Uterus (tissue), 4 donors: ENCODE data around the gene GPR155. TPM values are rescaled to one million over a fixed set of nuclear protein-coding genes. Genes with fewer than 3 reads are reported as not detected.

Experiments used
- DNase-seq, 2 donors: peaks; one replicate each; pipeline ENCODE4 v3.0.0-alpha.2; 2019 to 2020
- H3K27ac ChIP-seq, 2 donors: fragments of 200-600 bp; sonication (generic); 1 replicate in 1 of 2; 2 replicates in 1 of 2; pipeline ENCODE4 v1.5.1; 2016 to 2018
- H3K27me3 ChIP-seq, 2 donors: fragments of 200-600 bp; sonication (generic); one replicate each; pipeline ENCODE4 v1.5.1; 2018 to 2019; ENCODE audit warnings: control low read depth in 1 of 2
- H3K36me3 ChIP-seq, 2 donors: fragments of 200-600 bp; sonication (generic); one replicate each; pipeline ENCODE4 v1.5.1; 2019; ENCODE audit warnings: control low read depth in 1 of 2
- H3K4me1 ChIP-seq, 2 donors: fragments of 200-600 bp; sonication (generic); one replicate each; pipeline ENCODE4 v1.5.1; 2018 to 2019; ENCODE audit warnings: control low read depth in 1 of 2
- H3K4me3 ChIP-seq, 2 donors: fragments of 200-600 bp; sonication (generic); 1 replicate in 1 of 2; 2 replicates in 1 of 2; pipeline ENCODE4 v1.5.1; 2018 to 2019; ENCODE audit warnings: mild to moderate bottlenecking in 1 of 2
- H3K9me3 ChIP-seq, 2 donors: fragments of 200-600 bp; sonication (generic); one replicate each; pipeline ENCODE4 v1.5.1; 2019; ENCODE audit warnings: control low read depth in 1 of 2
- POLR2A ChIP-seq, 2 donors: fragments of 450-650 bp; IDR thresholded peaks; one replicate each; pipeline ENCODE4 v1.6.1; 2016; ENCODE audit warnings: antibody characterized with exemption in 2 of 2, mild to moderate bottlenecking in 1 of 2, moderate library complexity in 1 of 2
- intact Hi-C: fragments of 100-400 bp; cut with DNase I; formaldehyde crosslinking; loops from one replicate; pipeline ENCODE4 v1.15.1; 2023; ENCODE audit warnings: low total_unique reads
- total RNA-seq, 4 donors: library from RNA; depleted of rRNA in 3 of 4; stranded (reverse); fragments of >200 nt in 3 of 4; gene quantifications; one replicate each; pipeline versions ENCODE4 v1.1.0 to v1.2.4, GENCODE V29; 2014 to 2023
- TF ChIP-seq, protein P1 (sequence below), 4 experiments: fragments of 200-600 bp in 2 of 4; fragments of 450-650 bp in 2 of 4; sonication (generic) in 2 of 4; IDR thresholded peaks; one replicate each; pipeline ENCODE4 v1.5.1; 2016 to 2019; ENCODE audit warnings: antibody characterized with exemption in 4 of 4, mild to moderate bottlenecking in 2 of 4, moderate library complexity in 1 of 4
- donor health status: DM: yes; HTN: yes; CAD: no.

Gene GPR155
- total RNA-seq, 4 donors from 2014 or later = 2.3 to 6.6 (median 4.6) TPM

DNA sequence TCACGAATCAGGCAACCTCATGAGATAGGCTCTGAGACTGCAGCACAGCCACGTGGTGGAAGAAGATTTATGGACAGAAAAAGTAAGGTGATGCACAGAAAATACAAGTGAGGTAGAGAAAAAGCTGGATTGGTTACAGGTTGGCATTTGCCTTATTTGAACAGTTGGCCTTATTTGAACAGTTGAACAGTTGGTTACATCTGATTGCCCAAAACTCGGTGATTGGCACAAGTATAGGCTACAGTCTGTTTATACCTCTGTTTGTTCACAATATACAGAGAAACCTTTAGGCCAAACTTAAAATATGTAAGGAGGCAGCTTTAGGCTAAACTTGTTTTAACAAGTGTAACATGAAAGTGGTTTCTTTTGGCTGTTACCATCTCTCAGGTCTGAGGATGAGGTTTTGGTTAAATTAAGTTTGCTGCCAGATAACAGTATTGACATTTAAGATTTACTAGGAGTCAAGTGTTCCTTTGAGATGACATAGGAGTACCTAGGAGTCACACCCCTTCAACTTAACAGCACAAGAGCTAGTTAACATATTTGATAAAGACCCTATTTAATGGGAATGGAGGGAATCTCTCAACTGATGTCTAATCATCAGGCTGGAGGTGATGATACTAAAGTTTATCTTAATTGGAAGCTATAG, 16.5 kb upstream of the GPR155 start:
- H3K4me3 ChIP-seq = no peak overlapping the region
- H3K9me3 ChIP-seq = no peaks in the 10 kb centered on the region
- H3K27me3 ChIP-seq = no peaks in the 10 kb centered on the region
- no peaks in the 10 kb centered on the region for H3K4me1 ChIP-seq
- no peak for DNase-seq
- no peak overlapping the region for H3K27ac ChIP-seq
- intact Hi-C loops = no loop called here
- no peaks in the 10 kb centered on the region for H3K36me3 ChIP-seq
- no peak for TF ChIP-seq POLR2A (IDR thresholded peaks at IDR 0.05)

DNA sequence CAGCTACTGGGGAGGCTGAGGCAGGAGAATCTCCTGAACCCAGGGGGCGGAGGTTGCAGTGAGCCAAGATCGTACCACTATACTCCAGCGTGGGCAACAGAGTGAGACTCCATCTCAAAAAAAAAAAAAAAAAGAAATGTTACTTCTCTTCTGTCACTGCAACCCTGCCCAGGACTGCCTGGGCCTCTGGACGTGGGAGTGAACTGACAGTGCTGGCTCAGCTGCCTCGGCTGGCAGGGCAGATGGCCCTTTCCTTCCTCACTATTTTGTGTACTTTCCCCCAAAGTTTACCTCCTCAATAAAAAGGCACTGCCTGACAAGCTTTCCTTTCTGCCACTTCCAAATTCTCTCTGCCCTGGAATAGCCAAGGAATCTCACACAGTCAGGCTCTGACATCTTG, 12.5 kb upstream of the GPR155 start:
- Histone ChIP-seq H3K4me3 (no peak overlapping the region), H3K4me1 (no peaks in the 10 kb centered on the region), H3K9me3 (no peaks in the 10 kb centered on the region), H3K27ac (no peak overlapping the region), H3K36me3 (no peaks in the 10 kb centered on the region), H3K27me3 (no peaks in the 10 kb centered on the region)
- no peak for DNase-seq
- no peak for TF ChIP-seq POLR2A (IDR thresholded peaks at IDR 0.05)
- TF ChIP-seq, protein P1, sequence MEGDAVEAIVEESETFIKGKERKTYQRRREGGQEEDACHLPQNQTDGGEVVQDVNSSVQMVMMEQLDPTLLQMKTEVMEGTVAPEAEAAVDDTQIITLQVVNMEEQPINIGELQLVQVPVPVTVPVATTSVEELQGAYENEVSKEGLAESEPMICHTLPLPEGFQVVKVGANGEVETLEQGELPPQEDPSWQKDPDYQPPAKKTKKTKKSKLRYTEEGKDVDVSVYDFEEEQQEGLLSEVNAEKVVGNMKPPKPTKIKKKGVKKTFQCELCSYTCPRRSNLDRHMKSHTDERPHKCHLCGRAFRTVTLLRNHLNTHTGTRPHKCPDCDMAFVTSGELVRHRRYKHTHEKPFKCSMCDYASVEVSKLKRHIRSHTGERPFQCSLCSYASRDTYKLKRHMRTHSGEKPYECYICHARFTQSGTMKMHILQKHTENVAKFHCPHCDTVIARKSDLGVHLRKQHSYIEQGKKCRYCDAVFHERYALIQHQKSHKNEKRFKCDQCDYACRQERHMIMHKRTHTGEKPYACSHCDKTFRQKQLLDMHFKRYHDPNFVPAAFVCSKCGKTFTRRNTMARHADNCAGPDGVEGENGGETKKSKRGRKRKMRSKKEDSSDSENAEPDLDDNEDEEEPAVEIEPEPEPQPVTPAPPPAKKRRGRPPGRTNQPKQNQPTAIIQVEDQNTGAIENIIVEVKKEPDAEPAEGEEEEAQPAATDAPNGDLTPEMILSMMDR (IDR thresholded peaks at IDR 0.05) = no peak
- intact Hi-C loops = no loop called here

DNA sequence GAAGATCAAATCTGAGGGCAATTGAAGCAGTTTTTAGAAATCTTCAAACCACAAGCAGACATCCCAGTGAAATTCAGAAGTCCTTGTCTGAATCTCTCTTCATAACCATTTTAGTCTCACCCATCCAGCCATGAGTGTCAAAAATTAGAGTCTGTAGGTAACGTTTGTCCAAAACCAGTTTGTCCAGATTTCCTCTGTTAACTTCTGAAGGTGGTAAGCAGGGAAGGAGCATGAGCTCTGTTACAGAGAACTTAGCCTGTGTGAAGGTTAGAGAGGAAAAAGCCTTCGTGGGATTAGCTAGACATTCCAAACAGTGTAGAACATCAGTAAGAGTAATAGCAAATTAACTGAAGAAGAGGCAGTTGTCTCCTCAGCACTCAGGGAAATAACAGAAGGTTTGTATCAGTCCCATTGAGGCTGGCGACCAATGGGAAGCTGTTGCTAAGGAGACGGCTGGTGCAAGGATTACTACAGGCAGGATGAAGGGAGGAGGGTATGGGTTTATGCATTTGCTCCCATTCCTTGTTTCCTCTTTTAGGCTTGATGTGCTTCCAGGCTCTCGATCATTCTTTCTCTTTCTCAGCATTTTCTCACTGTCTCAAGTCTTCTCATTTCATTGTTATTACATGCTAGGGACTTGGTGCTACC, 8.7 kb upstream of the GPR155 start:
- no peak for DNase-seq
- TF ChIP-seq, protein P1 (IDR thresholded peaks at IDR 0.05) = no peak
- no peak for TF ChIP-seq POLR2A (IDR thresholded peaks at IDR 0.05)
- H3K36me3 ChIP-seq = no peaks in the 10 kb centered on the region
- intact Hi-C loops = no loop called here
- H3K9me3 ChIP-seq = no peaks in the 10 kb centered on the region
- H3K4me1 ChIP-seq = no peaks in the 10 kb centered on the region
- no peak overlapping the region for H3K4me3 ChIP-seq
- H3K27me3 ChIP-seq = no peaks in the 10 kb centered on the region
- H3K27ac ChIP-seq = no peak overlapping the region

DNA sequence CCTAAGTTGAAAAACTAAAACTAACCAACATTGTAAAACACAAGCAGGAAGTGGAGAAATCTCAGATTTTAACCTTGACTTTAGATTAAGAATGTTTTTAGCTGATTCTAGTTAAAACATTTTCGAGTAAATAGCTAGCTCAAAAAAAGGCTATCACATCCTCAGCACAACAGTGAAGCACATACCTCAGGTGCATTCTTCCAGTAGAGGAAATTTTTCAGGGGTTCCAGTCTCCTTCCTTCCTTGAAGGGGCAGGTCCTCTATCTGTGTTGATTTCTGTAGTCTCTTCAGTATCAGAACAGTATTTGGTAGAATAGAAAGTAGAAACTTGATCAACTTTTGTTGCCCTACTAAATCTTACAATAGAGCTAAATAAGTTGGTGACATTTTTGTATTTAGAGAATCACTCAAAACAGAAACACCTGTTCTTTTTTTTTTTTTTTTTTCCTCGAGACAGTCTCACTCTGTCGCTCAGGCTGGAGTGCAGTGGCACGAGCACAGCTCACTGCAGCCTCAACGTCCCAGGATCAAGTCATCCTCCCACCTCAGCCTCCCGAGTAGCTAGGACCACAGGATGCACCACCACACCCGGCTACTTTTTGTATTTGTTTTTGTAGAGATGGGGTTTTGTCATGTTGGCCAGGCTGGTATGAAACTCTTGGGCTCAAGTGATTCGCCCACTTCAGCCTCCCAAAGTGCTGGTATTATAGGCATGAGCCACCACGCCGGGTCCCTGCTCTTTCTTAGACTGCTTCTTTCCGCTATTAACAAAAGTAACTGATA, 6.9 kb upstream of the GPR155 start:
- Histone ChIP-seq H3K27me3 (no peaks in the 10 kb centered on the region), H3K36me3 (no peaks in the 10 kb centered on the region), H3K27ac (no peak overlapping the region), H3K4me1 (no peaks in the 10 kb centered on the region), H3K9me3 (no peaks in the 10 kb centered on the region), H3K4me3 (no peak overlapping the region)
- intact Hi-C loops = no loop called here
- no peak for DNase-seq
- no peak for TF ChIP-seq POLR2A (IDR thresholded peaks at IDR 0.05)
- TF ChIP-seq, protein P1 (IDR thresholded peaks at IDR 0.05) = no peak

DNA sequence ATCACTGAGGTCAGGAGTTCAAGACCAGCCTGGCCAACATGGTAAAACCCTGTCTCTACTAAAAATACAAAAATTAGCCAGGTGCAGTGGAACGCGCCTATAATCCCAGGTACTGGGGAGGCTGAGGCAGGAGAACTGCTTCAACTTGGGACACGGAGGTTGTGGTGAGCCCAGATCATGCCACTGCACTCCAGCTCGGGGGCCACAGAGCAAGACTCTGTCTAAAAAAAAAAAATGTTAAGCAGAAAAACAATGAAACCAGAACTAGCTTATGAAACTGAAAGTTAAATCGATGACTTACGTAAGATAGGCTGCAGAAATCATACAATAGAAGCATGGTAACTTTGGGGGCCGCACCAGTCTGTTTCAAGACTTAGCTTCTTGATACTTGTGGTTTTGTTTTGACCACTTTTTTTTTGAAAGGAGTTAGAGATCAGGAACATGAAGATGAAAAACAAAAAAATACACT, 6.2 kb upstream of the GPR155 start:
- Histone ChIP-seq H3K36me3 (no peaks in the 10 kb centered on the region), H3K27me3 (no peaks in the 10 kb centered on the region), H3K27ac (no peak overlapping the region), H3K9me3 (no peaks in the 10 kb centered on the region), H3K4me1 (no peaks in the 10 kb centered on the region), H3K4me3 (no peak overlapping the region)
- intact Hi-C loops = no loop called here
- TF ChIP-seq, protein P1 (IDR thresholded peaks at IDR 0.05) = no peak
- no peak for TF ChIP-seq POLR2A (IDR thresholded peaks at IDR 0.05)
- DNase-seq = no peak
